Chondrocyte (in vitro differentiated cells): Measurements from ENCODE around the gene PIBF1. TPM values are rescaled to one million over a fixed set of nuclear protein-coding genes. Genes with fewer than 3 reads are reported as not detected.

Experiments used
- DNase-seq: peaks from one replicate; pipeline ENCODE4 v3.0.0; 2021; ENCODE audit warnings: mixed read lengths, low spot score
- H3K27ac Mint-ChIP-seq: one replicate; pipeline ENCODE4 v1.8.0; 2021; ENCODE audit warnings: mild to moderate bottlenecking, moderate library complexity, mixed read lengths; ENCODE audit not compliant: unreplicated experiment
- H3K27me3 Mint-ChIP-seq: 2 replicates; pipeline ENCODE4 v1.8.0; 2021; ENCODE audit warnings: low read depth, mixed read lengths
- H3K36me3 Mint-ChIP-seq: 2 replicates; pipeline ENCODE4 v1.8.0; 2021; ENCODE audit warnings: low read depth, mixed read lengths
- H3K4me1 Mint-ChIP-seq: 2 replicates; pipeline ENCODE4 v1.8.0; 2021; ENCODE audit warnings: low read depth, mild to moderate bottlenecking, mixed read lengths
- H3K4me3 Mint-ChIP-seq: one replicate; pipeline ENCODE4 v1.8.0; 2021; ENCODE audit warnings: mild to moderate bottlenecking, moderate library complexity, mixed read lengths; ENCODE audit not compliant: unreplicated experiment
- H3K9me3 Mint-ChIP-seq: 2 replicates; pipeline ENCODE4 v1.8.0; 2021; ENCODE audit warnings: low read depth, mixed read lengths
- total RNA-seq: library from RNA; stranded (reverse); gene quantifications from 3 replicates; pipeline ENCODE4 v1.2.1, GENCODE V29; 2021
- TF ChIP-seq, protein P1 (sequence below): fragments of 200-600 bp; sonication (generic); IDR thresholded peaks from 2 replicates; pipeline ENCODE4 v1.5.0; 2021; ENCODE audit warnings: antibody characterized with exemption, mild to moderate bottlenecking, moderate library complexity

PIBF1 gene
- total RNA-seq, 1 donor from 2014 or later = 18.2 TPM

DNA sequence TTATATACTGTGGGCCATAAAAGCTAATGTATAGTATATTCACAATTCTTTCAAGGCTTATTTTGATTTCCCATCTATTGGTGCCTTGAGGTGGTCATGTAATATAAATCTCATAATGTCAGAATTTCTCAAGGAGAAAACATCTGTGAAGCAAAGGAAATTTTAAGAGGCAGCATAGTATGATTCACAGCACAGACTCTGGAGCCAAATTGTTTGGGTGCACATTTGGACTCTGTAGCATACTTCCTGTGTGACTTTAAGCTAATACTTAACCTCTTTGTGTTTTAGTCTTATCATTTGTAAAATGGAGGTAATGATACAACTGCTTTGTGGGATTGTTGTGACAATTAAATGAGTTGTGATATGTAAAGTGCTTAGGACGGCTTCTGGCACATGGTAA lies 67.6 kb downstream of the PIBF1 start:
- H3K27ac Mint-ChIP-seq = no peak overlapping the region
- H3K9me3 Mint-ChIP-seq = peaks cover 4% of the 10 kb centered on the region
- TF ChIP-seq, protein P1, sequence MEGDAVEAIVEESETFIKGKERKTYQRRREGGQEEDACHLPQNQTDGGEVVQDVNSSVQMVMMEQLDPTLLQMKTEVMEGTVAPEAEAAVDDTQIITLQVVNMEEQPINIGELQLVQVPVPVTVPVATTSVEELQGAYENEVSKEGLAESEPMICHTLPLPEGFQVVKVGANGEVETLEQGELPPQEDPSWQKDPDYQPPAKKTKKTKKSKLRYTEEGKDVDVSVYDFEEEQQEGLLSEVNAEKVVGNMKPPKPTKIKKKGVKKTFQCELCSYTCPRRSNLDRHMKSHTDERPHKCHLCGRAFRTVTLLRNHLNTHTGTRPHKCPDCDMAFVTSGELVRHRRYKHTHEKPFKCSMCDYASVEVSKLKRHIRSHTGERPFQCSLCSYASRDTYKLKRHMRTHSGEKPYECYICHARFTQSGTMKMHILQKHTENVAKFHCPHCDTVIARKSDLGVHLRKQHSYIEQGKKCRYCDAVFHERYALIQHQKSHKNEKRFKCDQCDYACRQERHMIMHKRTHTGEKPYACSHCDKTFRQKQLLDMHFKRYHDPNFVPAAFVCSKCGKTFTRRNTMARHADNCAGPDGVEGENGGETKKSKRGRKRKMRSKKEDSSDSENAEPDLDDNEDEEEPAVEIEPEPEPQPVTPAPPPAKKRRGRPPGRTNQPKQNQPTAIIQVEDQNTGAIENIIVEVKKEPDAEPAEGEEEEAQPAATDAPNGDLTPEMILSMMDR = no peak
- DNase-seq = no peak
- H3K4me1 Mint-ChIP-seq = peaks cover 3% of the 10 kb centered on the region
- peaks cover 17% of the 10 kb centered on the region for H3K36me3 Mint-ChIP-seq
- no peaks in the 10 kb centered on the region for H3K27me3 Mint-ChIP-seq
- no peak overlapping the region for H3K4me3 Mint-ChIP-seq

DNA sequence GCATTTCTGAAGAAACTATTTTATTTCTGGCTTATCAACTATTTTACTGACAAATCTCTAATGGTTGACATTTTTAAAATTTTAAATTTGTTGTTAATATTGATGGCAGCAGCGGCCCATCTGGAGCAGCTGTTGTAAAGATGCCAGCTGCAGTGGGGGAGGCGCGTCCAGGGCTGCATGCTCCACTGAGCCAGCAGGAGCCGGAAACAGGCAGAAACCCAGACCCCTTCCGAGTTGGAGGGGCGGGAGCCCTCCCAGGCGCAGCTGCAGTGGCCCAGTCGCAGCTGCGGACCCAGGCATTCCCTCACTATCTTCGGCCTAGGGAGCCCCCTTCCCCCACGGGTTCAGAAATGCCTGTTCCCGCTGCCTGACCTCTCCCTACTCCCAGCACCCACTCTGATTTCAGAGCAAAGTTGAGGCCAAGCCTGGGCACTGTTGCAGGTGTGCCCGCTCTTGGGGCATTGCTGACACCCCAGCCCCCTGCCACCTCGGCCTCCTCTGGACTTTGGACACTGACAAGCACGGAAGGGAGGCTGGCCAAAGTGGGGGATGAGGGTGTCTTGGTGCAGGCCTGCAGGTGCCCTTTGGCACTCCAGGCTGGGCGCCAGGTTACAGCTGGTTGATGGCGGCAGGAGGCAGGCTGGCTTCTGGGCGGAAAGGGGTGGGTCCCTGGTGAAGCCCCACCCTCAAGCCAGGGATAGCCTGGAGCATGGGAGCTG lies 69.2 kb downstream of the PIBF1 start:
- Mint-ChIP-seq H3K27ac (no peak overlapping the region), H3K4me3 (no peak overlapping the region), H3K36me3 (peaks cover 11% of the 10 kb centered on the region), H3K9me3 (no peaks in the 10 kb centered on the region), H3K27me3 (no peaks in the 10 kb centered on the region), H3K4me1 (peaks cover 3% of the 10 kb centered on the region)
- DNase-seq = no peak
- TF ChIP-seq, protein P1 = no peak

DNA sequence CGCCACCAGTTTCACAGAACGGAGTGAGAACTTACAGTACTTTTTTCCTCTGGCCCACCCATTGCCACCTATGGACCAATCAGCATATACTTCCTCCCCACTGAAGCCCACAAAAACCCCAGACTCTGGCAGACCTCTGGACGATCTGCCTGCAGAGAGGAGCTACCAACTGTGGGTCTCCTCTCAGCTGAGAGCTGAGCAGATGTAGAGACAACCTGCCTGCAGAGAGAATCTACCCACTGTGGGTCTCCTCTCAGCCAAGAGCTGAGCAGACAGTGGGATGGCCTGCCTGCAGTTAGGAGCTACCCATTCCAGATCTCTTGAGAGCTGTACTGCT lies 69.7 kb downstream of the PIBF1 start:
- Mint-ChIP-seq H3K9me3 (no peaks in the 10 kb centered on the region), H3K27ac (no peak overlapping the region), H3K27me3 (no peaks in the 10 kb centered on the region), H3K4me3 (no peak overlapping the region), H3K36me3 (peaks cover 9% of the 10 kb centered on the region), H3K4me1 (peaks cover 3% of the 10 kb centered on the region)
- no peak for DNase-seq
- TF ChIP-seq, protein P1 = no peak

DNA sequence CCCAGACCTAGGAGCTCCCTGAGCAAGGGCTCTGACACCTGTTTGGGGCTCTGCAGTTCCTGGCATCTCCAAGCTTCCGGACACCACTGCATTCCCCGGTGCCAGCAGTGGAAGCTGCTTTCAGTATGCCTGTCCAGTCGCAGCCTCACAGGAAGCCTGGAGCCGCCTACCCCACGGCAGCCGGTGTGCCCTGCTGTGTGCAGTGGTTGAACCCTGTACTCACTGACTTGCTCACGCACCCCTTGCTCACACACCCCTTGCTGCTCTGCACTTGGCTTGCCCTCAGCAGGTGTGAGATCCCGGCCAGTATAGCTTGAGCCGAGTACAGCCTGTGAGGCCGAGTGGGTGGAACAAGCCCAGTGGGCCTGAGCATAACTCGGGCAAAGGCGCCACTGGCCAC lies 70.3 kb downstream of the PIBF1 start:
- DNase-seq = no peak
- Mint-ChIP-seq H3K27ac (no peak overlapping the region), H3K36me3 (peaks cover 9% of the 10 kb centered on the region), H3K27me3 (no peaks in the 10 kb centered on the region), H3K4me1 (peaks cover 3% of the 10 kb centered on the region), H3K4me3 (no peak overlapping the region), H3K9me3 (no peaks in the 10 kb centered on the region)
- TF ChIP-seq, protein P1 = no peak

DNA sequence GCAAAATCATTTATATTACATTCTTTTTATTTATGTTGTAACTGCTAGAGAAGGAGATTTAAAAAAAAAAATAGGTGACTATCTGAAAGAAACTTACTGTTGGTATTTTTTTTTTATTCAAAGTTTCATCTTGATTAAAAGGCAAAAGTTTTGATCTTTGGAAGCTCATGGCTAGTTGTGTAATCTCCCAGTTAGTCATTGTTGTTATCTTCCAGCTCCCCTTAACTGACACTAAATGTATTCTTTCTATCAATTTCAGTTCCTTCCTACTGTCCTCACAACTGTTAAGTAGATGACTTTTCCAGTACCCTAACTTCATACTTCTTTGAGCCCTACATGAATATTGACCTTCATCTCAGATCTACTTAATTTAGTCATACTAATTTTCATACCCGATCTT lies 71.1 kb downstream of the PIBF1 start:
- Mint-ChIP-seq H3K9me3 (no peaks in the 10 kb centered on the region), H3K4me3 (no peak overlapping the region), H3K27ac (no peak overlapping the region), H3K27me3 (no peaks in the 10 kb centered on the region), H3K4me1 (peaks cover 3% of the 10 kb centered on the region), H3K36me3 (peaks cover 7% of the 10 kb centered on the region)
- no peak for DNase-seq
- TF ChIP-seq, protein P1 = no peak
